ENCODE results near the gene CEP170B. TPM values are rescaled to one million over a fixed set of nuclear protein-coding genes. Genes with fewer than 3 reads are reported as not detected.

CEP170B gene
- polyA plus RNA-seq, 2 of the 4 experiments (the other 2 are of a cell fraction), result 4.5 to 13.5 TPM

GRCh38 chr14:104877806-104878550, 12.9 kb downstream of the CEP170B start (continued):
- TF ChIP-seq ZSCAN20 (CRISPR knock-in tag; IDR thresholded peaks at IDR 0.05), result no peak
- no peak for TF ChIP-seq TP53 (CRISPR knock-in tag; IDR thresholded peaks at IDR 0.05)
- no peak for TF ChIP-seq RNF2 (IDR thresholded peaks at IDR 0.05; ENCODE audit: borderline replicate concordance, low read depth)

GRCh38 chr14:104878582-104878981, 13.5 kb downstream of the CEP170B start:
- DNase-seq (ENCODE audit: low read depth in 1 of 2, low spot score in 1 of 2), result no peak
- ATAC-seq, result no peak
- no peak for FAIRE-seq
- Histone ChIP-seq H3K4me1 (peaks cover 9% of the 10 kb centered on the region; the same call in 1 of the 3 replicates), H3K27ac (no peak overlapping the region), H3K4me3 (no peak overlapping the region), H3K9me3 (no peaks in the 10 kb centered on the region), H3K4me2 (no peak overlapping the region)
- ChIA-PET CTCF (interaction anchor here (1.1 to 3.3 kb wide), 3 partner anchors 9 to 238 kb away, joined by 3 to 15 read pairs (median 6); no protein-coding TSS in a partner anchor), POLR2A (no interaction called here)
- TF ChIP-seq RAD21 (conservative IDR thresholded peaks at IDR 0.05 in 1 of 2, IDR thresholded peaks at IDR 0.05 in 1 of 2) (no peak), CTCF (IDR thresholded peaks at IDR 0.05) (no peak), BHLHE40 (IDR thresholded peaks at IDR 0.05; ENCODE audit: low read depth, low read length) (no peak)
- WGBS (ENCODE audit: missing lambda C conversion rate), result 78% methylated on average over 5 of the region's 14 CpGs

- CTCF ChIA-PET, result interaction anchor here (0.7 to 3.3 kb wide), 5 partner anchors 10 to 239 kb away, joined by 3 to 15 read pairs (median 3); no protein-coding TSS in a partner anchor
- WGBS (ENCODE audit: missing lambda C conversion rate), result 90% methylated on average over 23 of the region's 29 CpGs
- Histone ChIP-seq H3K4me2 (no peak overlapping the region), H3K9me3 (no peaks in the 10 kb centered on the region), H3K4me1 (peaks cover 9% of the 10 kb centered on the region; the same call in 1 of the 3 replicates), H3K4me3 (no peak overlapping the region), H3K27ac (no peak overlapping the region)
- TF ChIP-seq ELK1 (IDR thresholded peaks at IDR 0.05; ENCODE audit: low read depth, low read length) (no peak), CTCF (IDR thresholded peaks at IDR 0.05) (no peak), ZFP36 (IDR thresholded peaks at IDR 0.05; ENCODE audit: borderline replicate concordance, partially characterized antibody) (no peak), KDM1A (IDR thresholded peaks at IDR 0.05; ENCODE audit: low read depth) (no peak), HMGXB4 (CRISPR knock-in tag; IDR thresholded peaks at IDR 0.05; ENCODE audit: borderline replicate concordance) (no peak)
- POLR2A ChIA-PET, result no interaction called here
- DNase-seq (ENCODE audit: low read depth in 1 of 2, low spot score in 1 of 2), result no peak
- FAIRE-seq, result no peak
- no peak for ATAC-seq
These were observed 14.3 kb downstream of the CEP170B start for GRCh38 chr14:104879201-104879982.
